AG08395 (cell line): Measurements from ENCODE around the gene CASKIN2.
A peak's percentile ranks its signal among the peaks of the same experiment; 100 is the strongest.
"Not testable (repeated sequence)": the region's sequence is repeated elsewhere in the genome, so short reads cannot be mapped to it uniquely, and the experiment has no call there.

Experiments
- DNase-seq: peaks from one replicate; pipeline ENCODE4 v3.0.0; 2012; ENCODE audit warnings: mixed read lengths, low spot score

CASKIN2 gene

DNA sequence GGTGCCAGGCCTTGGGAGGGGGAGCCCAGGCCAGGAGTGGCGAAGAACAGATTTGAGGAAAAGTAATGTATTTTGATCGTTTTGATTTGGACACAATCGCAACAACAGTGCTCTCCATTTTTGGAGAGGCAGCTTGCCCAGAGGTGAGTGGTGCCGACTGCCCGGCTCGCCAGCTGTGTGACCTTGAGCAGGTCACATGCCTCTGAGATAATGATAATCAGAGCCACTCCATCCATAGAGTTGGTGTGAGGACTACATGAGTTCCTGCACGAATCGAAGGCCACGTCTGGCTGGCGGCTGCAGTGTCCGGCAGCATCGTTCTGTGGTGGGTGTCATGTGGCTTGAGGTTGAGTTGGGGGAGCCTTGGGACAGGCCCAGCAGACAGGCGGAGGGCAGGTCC, 30.8 kb upstream of the CASKIN2 start:
- no peak for DNase-seq

DNA sequence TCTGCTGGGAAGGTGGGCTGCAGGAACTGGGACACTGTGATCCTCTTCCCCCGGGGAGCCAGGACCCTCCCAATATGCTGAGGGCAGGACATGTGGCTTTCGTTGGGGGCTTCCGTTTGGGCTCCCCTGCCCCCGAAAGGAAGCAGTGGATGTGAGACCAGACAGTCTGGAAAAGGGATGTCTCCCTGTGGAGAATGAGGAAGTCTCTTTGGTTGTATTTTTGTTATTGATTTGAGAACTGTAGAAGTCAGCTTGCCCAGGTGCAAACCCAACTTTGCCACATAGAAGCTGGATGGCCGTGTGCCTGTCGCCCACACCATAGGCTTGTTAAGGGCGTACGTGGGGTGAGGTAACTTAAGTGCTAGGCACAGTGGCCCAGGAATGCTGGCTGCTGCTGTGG, 28.9 kb upstream of the CASKIN2 start:
- DNase-seq, result no peak

DNA sequence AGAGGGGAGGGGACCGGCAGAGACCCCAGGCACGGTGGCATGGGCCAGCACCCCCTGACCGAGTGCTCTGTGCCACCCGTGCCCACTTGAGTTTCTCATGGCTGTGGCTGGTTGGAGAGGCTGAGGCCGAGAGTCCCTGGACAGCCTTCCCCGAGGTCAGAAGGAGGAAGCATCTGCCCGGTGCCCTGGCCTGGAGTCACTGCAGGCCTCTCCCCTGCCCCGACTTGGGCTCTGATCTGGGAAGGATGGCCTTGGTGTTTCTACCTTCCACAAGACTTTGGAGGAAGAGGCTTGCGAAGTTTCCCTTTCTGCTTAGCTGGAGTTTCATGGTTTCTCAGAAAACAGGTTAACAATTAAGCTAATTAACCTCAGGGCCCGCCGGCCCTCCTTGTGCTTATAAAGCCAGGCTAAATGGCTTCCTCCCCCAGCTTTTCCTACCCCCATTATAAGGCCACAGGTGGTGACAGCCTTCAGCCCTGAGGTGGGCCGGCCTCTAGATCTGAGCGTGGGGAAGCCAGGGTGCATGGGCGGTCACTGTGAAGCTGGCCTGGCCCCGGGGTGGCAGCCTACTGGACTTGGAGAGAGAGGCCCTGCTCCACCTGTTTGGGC, 27.5 kb upstream of the CASKIN2 start:
- no peak for DNase-seq

GRCh38 chr17:75542229-75542628, 26.9 kb upstream of the CASKIN2 start:
- no peak for DNase-seq

DNA sequence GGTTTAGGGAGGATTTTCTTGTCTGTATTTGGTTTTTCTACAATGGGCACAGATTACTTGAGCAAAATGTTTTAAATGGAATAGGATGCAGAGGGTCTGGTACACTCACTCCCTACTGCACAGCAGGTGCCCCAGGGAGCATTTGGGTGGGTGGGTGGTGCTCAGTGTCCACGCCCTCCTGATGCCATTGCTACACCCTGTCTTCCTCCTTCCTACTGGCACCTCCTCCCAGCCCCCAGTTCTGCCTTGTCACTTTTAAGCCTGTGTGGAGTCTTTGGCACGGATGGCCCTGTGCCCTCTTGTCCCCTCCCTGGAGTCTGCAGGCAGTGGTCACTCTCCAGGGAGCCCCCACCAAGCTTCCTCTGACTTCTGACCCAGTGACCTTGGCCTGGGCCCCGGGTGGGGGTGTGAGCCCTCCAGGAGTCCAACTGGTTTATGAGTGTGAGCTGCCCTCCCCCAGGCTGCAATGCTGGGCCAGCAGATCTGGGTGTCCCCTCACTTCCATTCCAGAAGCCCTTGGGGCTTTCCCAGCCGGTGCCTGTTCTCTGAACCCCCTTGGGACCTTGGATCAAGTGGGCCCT, 25.7 kb upstream of the CASKIN2 start:
- no peak for DNase-seq

DNA sequence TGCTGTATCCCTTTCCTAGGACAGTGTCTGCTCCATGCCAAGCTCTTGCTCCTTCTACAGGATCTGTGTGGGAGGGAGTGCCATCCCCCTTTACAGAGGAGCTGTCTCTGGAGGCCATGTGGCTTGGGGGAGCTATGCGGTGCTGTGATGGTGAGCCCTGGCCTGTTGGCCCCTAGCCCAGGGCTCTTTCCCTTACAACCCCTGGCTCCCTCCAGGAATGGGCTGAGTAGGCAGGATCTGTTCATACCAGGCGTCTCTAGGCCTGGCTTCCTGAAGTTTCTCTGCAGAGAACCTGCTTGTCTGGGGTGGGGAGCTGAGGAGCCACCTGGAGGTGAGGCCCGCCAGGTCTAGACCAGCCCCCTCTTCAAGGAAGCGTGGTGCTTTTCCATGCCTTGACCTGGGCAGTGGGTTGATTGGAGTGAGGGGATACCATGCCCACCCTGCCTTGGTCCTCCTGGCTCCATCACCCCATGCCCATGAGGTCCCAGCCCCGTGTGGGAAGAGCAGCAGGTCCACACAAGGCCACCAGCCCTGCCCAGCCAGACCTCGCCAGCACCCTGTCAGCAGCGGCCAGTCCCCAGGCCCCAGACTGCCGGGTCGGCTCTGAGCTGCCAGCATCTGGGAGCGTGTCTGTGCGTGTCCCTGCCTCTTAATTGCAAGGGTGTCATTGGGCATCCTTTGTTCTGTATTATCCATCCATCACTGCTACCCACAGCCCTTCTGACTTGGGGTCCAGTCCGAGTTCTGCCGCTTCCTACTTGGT, 24.8 kb upstream of the CASKIN2 start:
- DNase-seq, result no peak

DNA sequence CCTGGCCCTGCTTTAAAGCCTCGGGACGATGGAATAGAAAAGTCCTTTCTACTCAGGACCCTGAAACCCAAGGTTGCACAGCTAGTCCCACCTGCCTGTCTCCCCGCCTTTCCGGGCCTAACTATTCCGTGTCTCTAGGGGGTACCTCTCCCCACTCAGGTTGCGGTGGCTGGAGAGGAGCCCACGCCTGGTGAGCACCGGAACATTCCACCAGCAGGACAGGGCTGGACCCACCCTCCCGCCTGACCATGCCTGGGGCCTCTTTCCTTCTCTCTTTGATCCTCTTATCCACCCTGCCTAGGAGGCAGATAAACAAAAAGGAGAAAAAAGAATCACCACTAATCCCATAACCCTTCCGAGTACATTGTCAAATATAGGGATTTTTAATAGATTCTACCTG, 21.0 kb upstream of the CASKIN2 start:
- no peak for DNase-seq

- DNase-seq, result no peak
Observed at GRCh38 chr17:75535871-75536270, 20.5 kb upstream of the CASKIN2 start.

- DNase-seq, result no peak
Observed at GRCh38 chr17:75535119-75535537, 19.8 kb upstream of the CASKIN2 start.

DNA sequence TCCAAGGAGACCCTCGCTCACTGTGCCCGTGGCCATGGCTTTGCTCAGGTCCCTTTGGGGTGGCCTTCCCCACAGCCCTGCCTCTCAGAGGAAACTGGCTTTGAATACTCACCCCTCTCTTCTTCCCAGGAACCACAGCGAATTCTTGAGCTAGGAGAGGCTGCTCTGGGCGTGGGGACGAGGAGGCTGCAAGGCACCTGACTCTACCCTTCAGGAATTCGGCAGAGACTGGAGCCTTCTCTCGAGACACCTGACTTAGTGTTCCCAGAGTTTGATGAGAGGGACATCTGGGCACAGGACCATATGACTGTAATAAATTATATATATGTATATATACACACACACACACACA, 16.4 kb upstream of the CASKIN2 start:
- no peak for DNase-seq

DNA sequence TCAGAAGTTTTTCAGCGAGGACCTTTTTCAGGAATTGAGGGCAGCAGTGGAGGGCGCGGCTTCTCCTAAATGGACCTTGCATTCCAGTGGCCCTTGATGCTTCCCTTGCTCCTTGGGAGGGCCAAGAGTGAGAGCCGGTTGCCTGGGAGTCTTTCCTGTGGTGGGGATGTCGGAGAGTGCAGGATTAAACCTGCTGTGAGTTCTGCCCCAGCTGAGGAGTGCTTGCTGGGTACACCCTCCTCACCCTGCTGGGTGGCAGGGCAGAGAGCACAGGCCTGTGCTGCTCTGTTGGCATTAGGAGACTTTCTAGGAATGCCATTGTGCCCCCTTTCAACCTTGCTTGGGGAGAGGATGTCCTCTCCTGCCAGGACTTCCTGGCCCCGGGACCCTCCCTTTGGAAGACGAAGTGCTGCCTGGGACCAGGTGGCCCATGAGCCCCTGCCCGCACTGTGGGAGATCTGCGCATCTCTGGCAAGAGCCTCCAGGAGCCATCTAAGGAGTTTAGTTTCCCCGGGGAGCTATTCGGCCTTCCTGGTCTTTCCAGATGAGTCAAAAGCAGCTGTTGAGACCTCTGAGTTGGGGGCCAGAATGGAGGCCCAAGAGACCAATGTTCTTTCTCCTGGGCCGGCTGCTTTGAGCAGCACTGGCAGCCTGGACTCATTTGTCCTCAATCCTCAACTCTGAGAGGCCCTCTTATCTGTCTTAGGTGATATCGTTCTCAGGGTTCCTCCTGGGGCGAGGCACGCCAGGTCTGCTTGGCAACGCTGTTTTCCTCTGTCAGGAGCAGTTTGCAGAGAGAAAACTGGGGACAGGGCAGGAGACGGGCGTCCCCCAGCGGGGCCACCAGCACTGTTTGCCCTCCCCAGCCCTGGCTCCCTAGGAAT, 15.7 kb upstream of the CASKIN2 start:
- DNase-seq, result no peak

GRCh38 chr17:75526555-75527270, 11.4 kb upstream of the CASKIN2 start:
- no peak for DNase-seq

GRCh38 chr17:75525806-75526554, 10.6 kb upstream of the CASKIN2 start:
- DNase-seq, result no peak

DNA sequence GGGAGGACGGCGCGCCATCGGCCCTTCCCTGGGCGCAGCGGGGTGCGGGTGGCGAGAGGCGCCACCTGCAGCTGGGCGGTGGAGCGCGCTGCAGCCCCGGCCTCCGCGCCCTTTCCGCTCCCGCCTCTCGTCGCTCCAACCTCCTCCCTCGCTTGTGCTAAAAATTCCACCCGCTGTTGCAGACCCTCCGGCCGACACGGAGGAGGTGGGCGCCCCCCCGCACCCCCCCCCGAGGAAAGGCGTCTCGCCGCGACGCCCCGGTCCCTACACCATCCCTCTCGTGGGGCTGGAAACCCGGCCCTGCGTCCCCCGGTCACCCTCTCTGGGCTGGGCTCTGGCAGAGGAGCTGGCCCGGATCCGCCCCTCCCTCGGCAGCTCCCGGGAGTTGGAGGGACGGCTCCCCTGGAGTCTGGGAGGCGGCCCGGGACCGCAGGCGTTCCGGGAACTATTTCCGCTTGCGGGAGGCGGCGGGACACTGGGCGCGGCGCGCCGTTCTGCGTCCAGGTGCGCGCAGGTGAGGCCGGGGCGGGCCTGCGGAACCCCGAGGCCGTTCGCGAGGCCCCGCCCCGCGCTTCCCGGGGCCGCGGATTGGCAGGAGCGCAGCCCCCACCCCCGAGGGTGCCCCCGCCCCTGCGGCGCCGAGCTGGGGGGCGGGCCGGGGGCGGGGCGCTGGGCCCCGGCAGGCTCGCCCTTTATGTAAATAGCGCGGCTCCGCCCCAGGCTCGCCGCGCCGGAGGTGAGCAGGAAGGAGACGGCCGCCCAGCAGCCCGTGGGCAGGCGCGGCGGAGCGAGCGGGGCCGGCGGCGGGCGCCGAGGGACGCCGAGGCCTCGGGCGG, 9.9 kb upstream of the CASKIN2 start, which contains the start of gene LLGL2:
LLGL2 (plus strand) TSS at position 728 of the 836 bp plus-strand sequence. CDS start 17,730 bp downstream, outside the sequence.
- peak; percentile 45 for DNase-seq

DNA sequence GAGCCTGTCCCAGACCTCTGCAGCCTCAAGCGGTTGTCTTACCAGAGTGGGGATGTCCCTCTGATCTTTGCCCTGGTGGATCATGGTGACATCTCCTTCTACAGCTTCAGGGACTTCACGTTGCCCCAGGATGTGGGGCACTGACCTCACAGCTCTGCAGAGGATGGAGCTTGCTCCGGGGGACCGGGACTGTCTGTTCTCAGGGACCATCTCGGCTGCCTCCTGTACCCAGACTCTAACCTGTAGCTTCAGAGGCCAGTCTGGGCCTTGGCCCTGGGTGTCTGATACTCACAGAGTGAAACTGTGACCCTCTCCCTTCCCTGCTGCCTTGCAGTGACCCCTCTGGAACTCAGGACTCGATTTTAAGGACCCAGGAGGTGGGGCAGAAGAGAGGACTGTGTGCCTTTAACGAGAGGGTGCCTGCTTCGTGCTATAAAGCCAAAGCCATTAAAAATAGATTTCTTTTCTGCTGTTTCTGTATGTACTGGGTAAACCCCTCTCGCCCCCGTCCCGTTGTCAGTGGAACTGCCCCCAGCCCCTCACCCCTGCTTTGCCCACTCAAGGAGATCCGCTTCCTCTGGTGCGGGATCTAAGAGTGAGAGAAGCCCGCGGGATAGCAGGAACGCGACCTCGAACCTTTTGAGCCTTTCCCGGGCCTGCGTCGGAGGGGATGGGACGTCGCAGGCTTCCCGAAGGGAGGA, 9.1 kb upstream of the CASKIN2 start:
- DNase-seq, result no peak

DNA sequence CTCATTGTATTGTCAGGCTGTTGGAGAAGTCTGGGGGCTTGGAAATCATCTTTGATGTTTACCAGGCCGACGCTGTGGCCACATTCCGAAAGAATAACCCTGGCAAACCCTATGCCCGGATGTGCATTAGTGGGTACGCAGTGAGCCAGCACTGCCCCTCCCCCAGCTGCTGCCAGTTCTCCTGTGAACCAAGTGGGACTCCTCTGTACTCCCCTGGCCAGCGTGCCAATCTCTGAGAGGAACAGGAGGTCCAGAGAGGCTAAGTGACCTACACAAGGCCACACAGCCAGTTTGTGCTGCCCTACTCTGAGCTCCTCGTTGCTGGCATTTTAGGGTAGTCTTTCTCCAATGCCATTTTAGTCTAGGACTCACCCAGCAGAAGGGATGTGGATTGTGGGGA, 8.3 kb upstream of the CASKIN2 start:
- DNase-seq, result no peak

DNA sequence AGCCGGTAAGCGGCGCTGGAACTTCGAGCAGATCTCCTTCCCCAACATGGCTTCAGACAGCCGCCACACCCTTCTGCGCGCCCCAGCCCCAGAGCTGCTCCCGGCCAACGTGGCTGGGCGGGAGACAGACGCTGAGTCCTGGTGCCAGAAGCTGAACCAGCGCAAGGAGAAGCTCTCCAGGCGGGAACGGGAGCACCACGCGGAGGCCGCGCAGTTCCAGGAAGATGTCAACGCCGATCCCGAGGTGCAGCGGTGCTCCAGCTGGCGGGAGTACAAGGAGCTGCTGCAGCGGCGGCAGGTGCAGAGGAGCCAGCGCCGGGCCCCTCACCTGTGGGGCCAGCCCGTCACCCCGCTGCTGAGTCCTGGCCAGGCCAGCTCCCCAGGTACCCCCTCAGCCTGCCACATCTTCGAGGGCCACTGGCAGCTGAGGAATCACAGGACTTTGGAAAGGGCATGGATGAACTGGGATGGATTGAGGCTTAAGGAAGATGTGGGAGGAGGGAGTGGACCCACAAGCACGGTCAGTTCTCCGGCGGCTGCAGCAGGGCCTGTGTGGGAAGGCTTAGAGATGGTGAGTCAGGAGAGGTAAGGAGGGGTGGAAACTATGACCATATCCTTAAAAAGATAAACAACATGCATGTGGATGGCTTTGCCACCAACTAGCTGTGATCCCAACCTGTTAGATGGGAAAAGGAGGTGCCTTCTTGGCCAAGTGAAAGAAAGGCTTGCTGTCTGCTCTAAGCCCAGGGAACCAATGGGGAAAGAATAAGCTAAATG, 6.8 kb upstream of the CASKIN2 start:
- DNase-seq, result no peak

GRCh38 chr17:75521290-75521689, 6.0 kb upstream of the CASKIN2 start:
- no peak for DNase-seq

GRCh38 chr17:75520413-75520812, 5.1 kb upstream of the CASKIN2 start:
- DNase-seq, result not testable (repeated sequence)
